Limb (tissue), 2 donors: ENCODE results near the gene PPP1R3E.

Source experiments
- DNase-seq, 2 donors: peaks; one replicate each; pipeline ENCODE4 v3.0.0-alpha.2; 2016; ENCODE audit errors: extremely low spot score in 2 of 2

PPP1R3E gene

DNA sequence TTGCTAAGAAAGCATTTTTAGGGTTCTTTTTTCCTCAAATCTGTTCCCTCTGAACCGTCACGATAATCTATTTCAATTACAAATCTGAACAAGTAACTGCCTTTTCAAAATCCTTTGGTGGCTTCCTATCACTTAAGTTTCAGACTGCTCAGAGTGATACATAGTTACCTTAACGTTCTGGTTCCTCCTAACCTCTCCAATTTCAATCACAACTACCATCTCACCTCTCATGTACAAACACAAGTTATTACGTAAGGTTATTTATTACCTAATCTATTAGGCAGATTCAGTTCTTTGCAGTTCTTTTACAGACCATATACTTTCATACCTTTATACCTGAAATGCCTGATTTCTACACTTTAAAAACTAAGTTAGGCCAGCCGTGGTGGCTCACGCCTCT lies 52.8 kb downstream of the PPP1R3E start:
- DNase-seq, result no peak

DNA sequence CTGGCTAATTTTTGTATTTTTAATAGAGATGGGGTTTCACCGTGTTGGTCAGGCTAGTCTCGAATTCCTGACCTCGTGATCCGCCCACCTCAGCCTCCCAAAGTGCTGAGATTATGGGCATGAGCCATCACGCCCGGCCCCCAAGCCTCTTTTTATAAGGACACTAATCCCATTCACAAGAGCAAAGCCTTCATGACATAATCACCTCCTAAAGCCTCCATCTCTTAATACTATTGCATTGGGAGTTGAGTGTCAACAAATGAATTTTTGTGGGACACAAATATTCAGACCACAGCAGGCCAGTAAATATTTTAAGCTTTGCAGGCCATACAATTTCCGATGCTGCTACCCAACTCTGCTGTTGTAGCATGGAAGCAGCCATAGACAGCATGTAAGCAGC lies 54.1 kb downstream of the PPP1R3E start:
- DNase-seq, result no peak
